Activated CD8-positive, alpha-beta T cell treated with anti-CD3 and anti-CD28 coated beads, Interleukin-2, amount 10 ng/mL, durations not matched to agents 7 days and 5 days (primary cell): ENCODE results near the gene FKBP1B. TPM values are rescaled to one million over a fixed set of nuclear protein-coding genes. Genes with fewer than 3 reads are reported as not detected.

ENCODE experiments used
- ATAC-seq: fragments of 150-1000 bp; cut with Tn5 transposase; one replicate; pipeline ENCODE4 v1.10.0; 2021; ENCODE audit warnings: moderate library complexity
- CTCF ChIA-PET: fragments of 350-600 bp; sonication (Branson Sonifier 250); formaldehyde crosslinking; loops from one replicate; lab custom pipeline; 2021; ENCODE audit warnings: antibody characterized with exemption; lab: Charles Lee
- POLR2A ChIA-PET: fragments of 350-600 bp; sonication (Branson Sonifier 250); formaldehyde crosslinking; loops from one replicate; lab custom pipeline; 2021; ENCODE audit warnings: antibody characterized with exemption; lab: Charles Lee
- DNase-seq: peaks from one replicate; pipeline ENCODE4 v3.0.0-alpha.2; 2020
- H3K27ac Mint-ChIP-seq: one replicate; pipeline ENCODE4 v1.8.0; 2021; ENCODE audit warnings: mild to moderate bottlenecking, mixed read lengths
- H3K27me3 Mint-ChIP-seq: one replicate; pipeline ENCODE4 v1.8.0; 2021; ENCODE audit warnings: low read depth, mixed read lengths
- H3K36me3 Mint-ChIP-seq: one replicate; pipeline ENCODE4 v1.8.0; 2021; ENCODE audit warnings: low read depth, mixed read lengths
- H3K4me1 Mint-ChIP-seq: one replicate; pipeline ENCODE4 v1.8.0; 2021; ENCODE audit warnings: low read depth, mixed read lengths
- H3K4me3 Mint-ChIP-seq: one replicate; pipeline ENCODE4 v1.8.0; 2021; ENCODE audit warnings: mild to moderate bottlenecking, mixed read lengths
- H3K9me3 Mint-ChIP-seq: one replicate; pipeline ENCODE4 v1.8.0; 2022; ENCODE audit warnings: mixed read lengths; ENCODE audit not compliant: insufficient read depth
- total RNA-seq, 2 experiments: library from RNA; stranded (reverse); gene quantifications; one replicate each; pipeline ENCODE4 v1.2.3, GENCODE V29; 2021

The FKBP1B gene
- total RNA-seq, 2 experiments from 2014 or later, result 3.2 to 3.4 TPM

GRCh38 chr2:24048769-24049484, 614 bp upstream of the FKBP1B start:
- Mint-ChIP-seq H3K36me3 (peaks cover 2% of the 10 kb centered on the region), H3K9me3 (no peaks in the 10 kb centered on the region), H3K4me1 (peaks cover 31% of the 10 kb centered on the region), H3K27ac (peak overlapping the region; percentile 68), H3K4me3 (peak overlapping the region; percentile 73), H3K27me3 (peaks cover 7% of the 10 kb centered on the region)
- DNase-seq, result peak; percentile 28
- no peak for ATAC-seq
- CTCF ChIA-PET, result interaction anchor here (1.0 to 1.7 kb wide), 5 partner anchors 12 to 224 kb away, joined by 3 to 11 read pairs (median 4); partner anchors contain the start of genes ATAD2B and TP53I3
- POLR2A ChIA-PET, result interaction anchor here (0.6 to 2.8 kb wide), 4 partner anchors 24 to 884 kb away, joined by 3 to 8 read pairs (median 3); partner anchors contain the start of gene ATAD2B

GRCh38 chr2:24050041-24050979, 769 bp downstream of the FKBP1B start:
- DNase-seq (peak; percentile 26), ATAC-seq (no peak)
- H3K27me3 Mint-ChIP-seq, result peaks cover 7% of the 10 kb centered on the region
- CTCF ChIA-PET, result interaction anchor here (1.6 to 2.7 kb wide), 6 partner anchors 10 to 226 kb away, joined by 4 to 11 read pairs (median 7); partner anchors contain the start of genes ATAD2B and TP53I3
- H3K9me3 Mint-ChIP-seq, result no peaks in the 10 kb centered on the region
- POLR2A ChIA-PET, result interaction anchor here (2.8 kb wide), 1 partner anchor 123 kb away, joined by 8 read pairs; the partner anchor contains the start of gene ATAD2B
- H3K36me3 Mint-ChIP-seq, result peaks cover 2% of the 10 kb centered on the region
- H3K4me1 Mint-ChIP-seq, result peaks cover 27% of the 10 kb centered on the region
- peak overlapping the region; percentile 73 for H3K4me3 Mint-ChIP-seq
- H3K27ac Mint-ChIP-seq, result no peak overlapping the region

- DNase-seq, result no peak
- Mint-ChIP-seq H3K36me3 (peaks cover 2% of the 10 kb centered on the region), H3K9me3 (no peaks in the 10 kb centered on the region), H3K4me3 (no peak overlapping the region), H3K4me1 (peaks cover 15% of the 10 kb centered on the region), H3K27me3 (peaks cover 7% of the 10 kb centered on the region), H3K27ac (no peak overlapping the region)
- ChIA-PET POLR2A (no interaction called here), CTCF (interaction anchor here (1.7 to 2.7 kb wide), 4 partner anchors 10 to 227 kb away, joined by 6 to 11 read pairs (median 9); partner anchors contain the start of genes ATAD2B and TP53I3)
- ATAC-seq, result no peak
Measured at GRCh38 chr2:24051833-24052232, 2.3 kb downstream of the FKBP1B start.

- DNase-seq (no peak), ATAC-seq (no peak)
- Mint-ChIP-seq H3K36me3 (no peaks in the 10 kb centered on the region), H3K4me3 (no peak overlapping the region), H3K27me3 (peaks cover 7% of the 10 kb centered on the region), H3K4me1 (peaks cover 6% of the 10 kb centered on the region), H3K27ac (no peak overlapping the region), H3K9me3 (no peaks in the 10 kb centered on the region)
- ChIA-PET CTCF (no interaction called here), POLR2A (no interaction called here)
Measured at GRCh38 chr2:24052951-24053350, 3.4 kb downstream of the FKBP1B start.

- ChIA-PET POLR2A (no interaction called here), CTCF (no interaction called here)
- H3K4me3 Mint-ChIP-seq, result no peak overlapping the region
- peaks cover 2% of the 10 kb centered on the region for H3K27me3 Mint-ChIP-seq
- no peak for ATAC-seq
- H3K27ac Mint-ChIP-seq, result no peak overlapping the region
- no peak for DNase-seq
- no peaks in the 10 kb centered on the region for H3K36me3 Mint-ChIP-seq
- no peaks in the 10 kb centered on the region for H3K9me3 Mint-ChIP-seq
- no peaks in the 10 kb centered on the region for H3K4me1 Mint-ChIP-seq
Measured at GRCh38 chr2:24054366-24055010, 4.9 kb downstream of the FKBP1B start.

GRCh38 chr2:24055750-24056149, 6.2 kb downstream of the FKBP1B start:
- no peaks in the 10 kb centered on the region for H3K9me3 Mint-ChIP-seq
- peaks cover 3% of the 10 kb centered on the region for H3K4me1 Mint-ChIP-seq
- ChIA-PET POLR2A (no interaction called here), CTCF (no interaction called here)
- peaks cover 2% of the 10 kb centered on the region for H3K27me3 Mint-ChIP-seq
- H3K4me3 Mint-ChIP-seq, result no peak overlapping the region
- DNase-seq, result no peak
- H3K36me3 Mint-ChIP-seq, result no peaks in the 10 kb centered on the region
- H3K27ac Mint-ChIP-seq, result no peak overlapping the region
- ATAC-seq, result no peak

- Mint-ChIP-seq H3K27ac (no peak overlapping the region), H3K36me3 (no peaks in the 10 kb centered on the region), H3K4me1 (peaks cover 5% of the 10 kb centered on the region), H3K4me3 (no peak overlapping the region), H3K9me3 (no peaks in the 10 kb centered on the region), H3K27me3 (no peaks in the 10 kb centered on the region)
- POLR2A ChIA-PET, result interaction anchor here (1.0 kb wide), 1 partner anchor 132 kb away, joined by 5 read pairs; the partner anchor contains the start of gene ATAD2B
- CTCF ChIA-PET, result interaction anchor here (1.2 to 3.2 kb wide), 5 partner anchors 8 to 234 kb away, joined by 3 to 19 read pairs (median 4); partner anchors contain the start of gene TP53I3
- no peak for ATAC-seq
- DNase-seq, result no peak
Measured at GRCh38 chr2:24058564-24059271, 9.2 kb downstream of the FKBP1B start.

GRCh38 chr2:24065341-24065740, 15.8 kb downstream of the FKBP1B start:
- CTCF ChIA-PET, result interaction anchor here (0.8 to 1.8 kb wide), 2 partner anchors 11 to 241 kb away, joined by 3 to 13 read pairs; partner anchors contain the start of gene SF3B6
- Mint-ChIP-seq H3K9me3 (no peaks in the 10 kb centered on the region), H3K4me1 (peaks cover 12% of the 10 kb centered on the region), H3K27me3 (no peaks in the 10 kb centered on the region), H3K36me3 (peaks cover 22% of the 10 kb centered on the region), H3K27ac (no peak overlapping the region), H3K4me3 (no peak overlapping the region)
- DNase-seq (no peak), ATAC-seq (no peak)
- POLR2A ChIA-PET, result interaction anchor here (1.4 kb wide), 1 partner anchor 18 kb away, joined by 7 read pairs; the partner anchor contains the start of gene WDCP

- ChIA-PET CTCF (interaction anchor here (1.1 to 2.6 kb wide), 4 partner anchors 12 to 147 kb away, joined by 3 to 21 read pairs (median 4); partner anchors contain the start of gene TP53I3), POLR2A (interaction anchor here (0.7 kb wide), 1 partner anchor 318 kb away, joined by 3 read pairs; no protein-coding TSS in a partner anchor)
- Mint-ChIP-seq H3K4me1 (peaks cover 38% of the 10 kb centered on the region), H3K9me3 (no peaks in the 10 kb centered on the region), H3K36me3 (peaks cover 31% of the 10 kb centered on the region), H3K4me3 (no peak overlapping the region), H3K27me3 (no peaks in the 10 kb centered on the region), H3K27ac (no peak overlapping the region)
- ATAC-seq (no peak), DNase-seq (no peak)
Measured at GRCh38 chr2:24072259-24072658, 22.7 kb downstream of the FKBP1B start.

GRCh38 chr2:24073816-24074215, 24.3 kb downstream of the FKBP1B start:
- ChIA-PET CTCF (interaction anchor here (1.2 to 2.6 kb wide), 3 partner anchors 11 to 163 kb away, joined by 3 to 21 read pairs (median 5); partner anchors contain the start of genes ATAD2B and TP53I3), POLR2A (interaction anchor here (0.7 to 1.9 kb wide), 4 partner anchors 10 to 147 kb away, joined by 3 to 7 read pairs (median 4); partner anchors contain the start of genes ATAD2B and FKBP1B)
- Mint-ChIP-seq H3K4me3 (no peak overlapping the region), H3K27ac (no peak overlapping the region), H3K27me3 (no peaks in the 10 kb centered on the region), H3K36me3 (peaks cover 21% of the 10 kb centered on the region), H3K4me1 (peaks cover 51% of the 10 kb centered on the region), H3K9me3 (no peaks in the 10 kb centered on the region)
- ATAC-seq (no peak), DNase-seq (no peak)
